Measurements from ENCODE around the gene DAP.

GRCh38 chr5:10673407-10673806 is 87.6 kb downstream of the DAP start:
- TF ChIP-seq POLR2A (IDR thresholded peaks at IDR 0.05) (no peak), CTCF (IDR thresholded peaks at IDR 0.05 in 4 of 5, conservative IDR thresholded peaks at IDR 0.05 in 1 of 5) (no peak)
